Measurements from ENCODE around the gene DPH1. TPM values are rescaled to one million over a fixed set of nuclear protein-coding genes. Genes with fewer than 3 reads are reported as not detected.

DPH1 gene
- total and polyA plus RNA-seq, 10 donors: 20.6 to 58.5 (median 42.9) TPM

DNA sequence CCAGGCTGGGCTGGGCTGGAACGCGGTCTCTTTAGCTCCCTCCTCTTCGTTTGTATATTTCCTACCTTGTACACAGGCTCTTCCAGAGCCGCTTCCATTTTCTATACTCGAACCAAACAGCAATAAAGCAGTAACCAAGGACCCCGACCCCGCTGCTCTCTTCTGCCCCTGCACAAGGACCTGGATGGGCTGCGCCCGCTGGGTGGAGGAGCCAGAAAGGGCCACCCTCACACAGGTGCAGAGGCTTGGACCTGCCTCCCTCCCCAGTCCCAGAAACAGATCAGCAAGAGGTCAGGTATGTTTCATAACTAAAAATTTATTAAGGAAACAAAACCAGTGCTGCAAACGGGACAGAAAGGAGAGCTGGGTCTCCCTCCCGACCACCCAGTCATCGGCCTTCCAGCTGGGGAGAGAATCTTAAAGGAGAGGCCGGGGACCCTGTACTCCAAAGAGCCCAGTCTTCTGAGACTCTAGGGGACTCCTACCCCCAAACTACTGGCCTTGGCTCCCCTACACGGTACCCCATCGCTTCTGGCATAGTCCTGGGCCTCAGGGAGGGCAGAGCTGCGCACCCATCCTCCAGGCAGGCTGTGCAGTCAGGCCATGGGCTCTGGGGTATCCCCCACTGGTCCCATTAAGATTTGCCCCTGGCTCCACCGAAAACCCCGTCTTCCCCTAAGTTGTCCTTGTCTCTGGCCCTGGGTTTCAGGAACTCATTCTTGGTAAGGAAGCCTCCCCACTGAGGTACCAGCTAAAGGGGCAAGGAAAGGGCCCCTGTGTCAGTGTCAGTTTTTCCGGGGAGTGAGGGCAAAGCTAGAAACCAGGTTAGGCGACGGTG lies 29.8 kb downstream of the DPH1 start:
- Histone ChIP-seq H3K4me1 (peaks cover 37 to 99% (median 79%) of the 10 kb centered on the region in 6 donors), H3K27me3 (replicated peaks in 1 of 7) (peaks cover 0 to 46% (median 16%) of the 10 kb centered on the region in 7 donors), H3K9me3 (no peaks in the 10 kb centered on the region), H3K27ac (peak overlapping the region; percentile 19 to 89 (median 86)), H3K36me3 (peaks cover 0 to 76% (median 14%) of the 10 kb centered on the region in 6 donors), H3K4me3 (peak overlapping the region in 5 of 8 donors; percentile 40 to 78 (median 42))
- no peak for DNase-seq
- TF ChIP-seq POLR2AphosphoS5 (IDR thresholded peaks at IDR 0.05): no peak
- TF ChIP-seq, protein P1, sequence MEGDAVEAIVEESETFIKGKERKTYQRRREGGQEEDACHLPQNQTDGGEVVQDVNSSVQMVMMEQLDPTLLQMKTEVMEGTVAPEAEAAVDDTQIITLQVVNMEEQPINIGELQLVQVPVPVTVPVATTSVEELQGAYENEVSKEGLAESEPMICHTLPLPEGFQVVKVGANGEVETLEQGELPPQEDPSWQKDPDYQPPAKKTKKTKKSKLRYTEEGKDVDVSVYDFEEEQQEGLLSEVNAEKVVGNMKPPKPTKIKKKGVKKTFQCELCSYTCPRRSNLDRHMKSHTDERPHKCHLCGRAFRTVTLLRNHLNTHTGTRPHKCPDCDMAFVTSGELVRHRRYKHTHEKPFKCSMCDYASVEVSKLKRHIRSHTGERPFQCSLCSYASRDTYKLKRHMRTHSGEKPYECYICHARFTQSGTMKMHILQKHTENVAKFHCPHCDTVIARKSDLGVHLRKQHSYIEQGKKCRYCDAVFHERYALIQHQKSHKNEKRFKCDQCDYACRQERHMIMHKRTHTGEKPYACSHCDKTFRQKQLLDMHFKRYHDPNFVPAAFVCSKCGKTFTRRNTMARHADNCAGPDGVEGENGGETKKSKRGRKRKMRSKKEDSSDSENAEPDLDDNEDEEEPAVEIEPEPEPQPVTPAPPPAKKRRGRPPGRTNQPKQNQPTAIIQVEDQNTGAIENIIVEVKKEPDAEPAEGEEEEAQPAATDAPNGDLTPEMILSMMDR (IDR thresholded peaks at IDR 0.05 in 8 of 11, conservative IDR thresholded peaks at IDR 0.05 in 3 of 11): no peak
- no peak for TF ChIP-seq POLR2A (IDR thresholded peaks at IDR 0.05)
- intact Hi-C loops (cut with DNase I; ENCODE audit: low total_unique reads): loop anchor here (10.0 kb wide), 1 partner anchor 225 kb away; no protein-coding TSS in a partner anchor
- 50 to 61% (median 54%) methylated on average over 18 to 21 of the region's 21 CpGs for WGBS, 5 donors

DNA sequence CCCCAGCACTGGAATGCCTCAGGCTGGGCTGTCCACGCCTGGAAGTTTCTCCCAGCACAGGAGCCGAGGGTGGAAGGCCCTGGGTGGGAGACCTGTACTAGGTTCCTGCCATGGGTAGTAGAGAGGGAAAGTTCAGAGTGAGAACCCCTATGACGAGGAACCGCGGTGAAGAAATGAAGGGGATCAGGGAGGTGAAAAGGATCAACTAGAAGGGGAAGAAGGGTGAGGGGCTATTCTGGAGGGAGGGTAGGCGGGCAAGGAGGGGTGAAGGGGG lies 30.4 kb downstream of the DPH1 start:
- TF ChIP-seq POLR2AphosphoS5 (IDR thresholded peaks at IDR 0.05): no peak
- TF ChIP-seq POLR2A (IDR thresholded peaks at IDR 0.05): no peak
- TF ChIP-seq, protein P1 (IDR thresholded peaks at IDR 0.05 in 8 of 11, conservative IDR thresholded peaks at IDR 0.05 in 3 of 11): no peak
- intact Hi-C loops (cut with DNase I; ENCODE audit: low total_unique reads): no loop called here
- 77 to 88% (median 86%) methylated on average over 6 of the region's 6 CpGs for WGBS, 5 donors
- Histone ChIP-seq H3K36me3 (peaks cover 0 to 82% (median 15%) of the 10 kb centered on the region in 6 donors), H3K4me1 (peaks cover 42 to 99% (median 79%) of the 10 kb centered on the region in 6 donors), H3K27me3 (replicated peaks in 1 of 7) (peaks cover 0 to 41% (median 16%) of the 10 kb centered on the region in 7 donors), H3K9me3 (no peaks in the 10 kb centered on the region), H3K27ac (peak overlapping the region in 7 of 8 donors; percentile 63 to 89 (median 87)), H3K4me3 (no peak overlapping the region)
- no peak for DNase-seq

DNA sequence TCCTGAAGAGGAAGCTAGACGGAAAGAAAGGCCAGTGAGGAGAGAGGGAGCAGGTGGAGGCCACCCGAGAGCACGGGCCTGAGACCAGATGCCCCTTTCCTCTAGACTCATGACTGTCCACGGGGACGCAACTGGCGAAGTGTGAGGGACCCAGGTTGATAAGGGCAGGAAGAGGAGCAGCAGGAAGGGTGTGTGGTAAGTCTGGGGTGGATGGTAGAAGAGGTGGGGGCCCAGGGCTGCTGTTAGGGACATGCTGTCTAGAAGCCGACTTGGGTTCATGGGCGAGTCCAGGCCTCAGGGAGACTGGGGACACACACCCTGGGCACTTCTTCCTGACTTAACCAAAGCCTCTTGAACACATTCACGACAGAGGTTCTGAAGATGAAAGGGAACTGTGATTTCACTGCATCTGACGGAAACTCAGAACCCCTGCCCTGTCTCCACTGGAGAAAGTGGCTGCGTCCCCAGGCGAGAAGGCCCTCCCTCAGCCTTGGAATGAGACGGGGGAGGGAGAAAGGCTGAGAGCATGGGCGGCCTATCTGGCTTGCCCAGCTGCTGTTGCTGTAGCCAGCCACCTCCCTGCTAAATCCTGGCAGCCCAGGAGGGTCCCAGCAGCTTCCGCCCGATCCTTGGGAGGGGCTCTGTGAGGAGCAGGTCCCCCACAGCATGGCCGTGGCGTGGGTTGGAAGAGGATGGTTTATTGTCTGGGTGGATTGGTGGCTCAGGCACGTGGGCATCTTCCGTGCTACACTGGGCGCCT lies 30.9 kb downstream of the DPH1 start:
- peaks cover 0 to 35% (median 16%) of the 10 kb centered on the region in 7 donors for H3K27me3 ChIP-seq (replicated peaks in 1 of 7)
- intact Hi-C loops (cut with DNase I; ENCODE audit: low total_unique reads): no loop called here
- H3K36me3 ChIP-seq: peaks cover 0 to 87% (median 15%) of the 10 kb centered on the region in 6 donors
- no peaks in the 10 kb centered on the region for H3K9me3 ChIP-seq
- H3K27ac ChIP-seq: peak overlapping the region in 7 of 8 donors; percentile 63 to 89 (median 87)
- DNase-seq: no peak
- peaks cover 47 to 100% (median 80%) of the 10 kb centered on the region in 6 donors for H3K4me1 ChIP-seq
- TF ChIP-seq, protein P1 (IDR thresholded peaks at IDR 0.05 in 8 of 11, conservative IDR thresholded peaks at IDR 0.05 in 3 of 11): no peak
- peak; percentile 36 to 65 (median 57) for TF ChIP-seq POLR2AphosphoS5 (IDR thresholded peaks at IDR 0.05)
- no peak for TF ChIP-seq POLR2A (IDR thresholded peaks at IDR 0.05)
- no peak overlapping the region for H3K4me3 ChIP-seq
- 64 to 84% (median 69%) methylated on average over 13 to 21 of the region's 21 CpGs for WGBS, 5 donors

Data from spleen (tissue), 11 donors.